Limb (tissue), 2 donors: ENCODE data around the gene TGM4.

ENCODE experiments used
- DNase-seq, 2 donors: peaks; one replicate each; pipeline ENCODE4 v3.0.0-alpha.2; 2016; ENCODE audit errors: extremely low spot score in 2 of 2

TGM4 gene

GRCh38 chr3:44954304-44954703, 79.9 kb downstream of the TGM4 start:
- DNase-seq = no peak

- DNase-seq = no peak
Observed at GRCh38 chr3:44954962-44955361, 80.6 kb downstream of the TGM4 start.

GRCh38 chr3:44955917-44956316, 81.5 kb downstream of the TGM4 start:
- no peak for DNase-seq

GRCh38 chr3:44957986-44958385, 83.6 kb downstream of the TGM4 start:
- no peak for DNase-seq

- DNase-seq = no peak
Observed at GRCh38 chr3:44958386-44958785, 84.0 kb downstream of the TGM4 start.

- no peak for DNase-seq
Observed at GRCh38 chr3:44960387-44961026, 86.1 kb downstream of the TGM4 start.

GRCh38 chr3:44961888-44962287, 87.5 kb downstream of the TGM4 start:
- DNase-seq = no peak

- no peak for DNase-seq
Observed at GRCh38 chr3:44962621-44963393, 88.4 kb downstream of the TGM4 start.

GRCh38 chr3:44963571-44964325, 89.3 kb downstream of the TGM4 start:
- no peak for DNase-seq
